Activated T-cell treated with anti-CD3 and anti-CD28 coated beads, Interleukin-2, amount 50 U/mL, for 72 hours (primary cell): ENCODE results near the gene KLHDC10. TPM values are rescaled to one million over a fixed set of nuclear protein-coding genes. Genes with fewer than 3 reads are reported as not detected.
A peak's percentile ranks its signal among the peaks of the same experiment; 100 is the strongest.
"Not testable (repeated sequence)": the region's sequence is repeated elsewhere in the genome, so short reads cannot be mapped to it uniquely, and the experiment has no call there.

Source experiments
- ATAC-seq, 2 donors: fragments of 150-1000 bp; cut with Tn5 transposase; replicated peaks in 1 of 2; 2 replicates each; pipeline ENCODE4 v1.10.0; 2021; ENCODE audit warnings: moderate library complexity in 2 of 2, mild to moderate bottlenecking in 1 of 2
- DNase-seq, 2 donors: peaks; one replicate each; pipeline ENCODE4 v3.0.0; 2021 to 2022; ENCODE audit warnings: mixed read lengths in 1 of 2
- H3K27ac Mint-ChIP-seq: one replicate; pipeline ENCODE4 v1.8.0; 2022; ENCODE audit warnings: mild to moderate bottlenecking, moderate library complexity, mixed read lengths
- H3K27me3 Mint-ChIP-seq: one replicate; pipeline ENCODE4 v1.8.0; 2022; ENCODE audit warnings: low read depth, mixed read lengths
- H3K36me3 Mint-ChIP-seq, 2 donors: one replicate each; pipeline ENCODE4 v1.8.0; 2022; ENCODE audit warnings: mixed read lengths in 2 of 2, mild to moderate bottlenecking in 1 of 2; ENCODE audit not compliant: insufficient read depth in 2 of 2
- H3K4me1 Mint-ChIP-seq: one replicate; pipeline ENCODE4 v1.8.0; 2022; ENCODE audit warnings: low read depth, mixed read lengths
- H3K4me3 Mint-ChIP-seq, 2 donors: one replicate each; pipeline ENCODE4 v1.8.0; 2022; ENCODE audit warnings: mild to moderate bottlenecking in 2 of 2, mixed read lengths in 2 of 2, moderate library complexity in 2 of 2
- H3K9me3 Mint-ChIP-seq, 2 donors: one replicate each; pipeline ENCODE4 v1.8.0; 2022; ENCODE audit warnings: mixed read lengths in 2 of 2
- total RNA-seq, 2 donors: library from RNA; stranded (reverse); gene quantifications; one replicate each; pipeline ENCODE4 v1.2.3, GENCODE V29; 2022

The KLHDC10 gene
- total RNA-seq, 2 donors from 2014 or later = 21.7 to 23.1 TPM

GRCh38 chr7:130180571-130181262 is 110.4 kb downstream of the KLHDC10 start:
- Mint-ChIP-seq H3K27me3 (no peaks in the 10 kb centered on the region), H3K9me3 (no peaks in the 10 kb centered on the region), H3K4me1 (peaks cover 28% of the 10 kb centered on the region), H3K4me3 (peak overlapping the region; percentile 42 to 70), H3K27ac (peak overlapping the region; percentile 96), H3K36me3 (peaks cover 11 to 38% of the 10 kb centered on the region in 2 donors)
- DNase-seq (peak; percentile 72 to 75), ATAC-seq (peak; percentile 98)

- H3K27me3 Mint-ChIP-seq = no peaks in the 10 kb centered on the region
- no peaks in the 10 kb centered on the region for H3K9me3 Mint-ChIP-seq
- peaks cover 11 to 38% of the 10 kb centered on the region in 2 donors for H3K36me3 Mint-ChIP-seq
- ATAC-seq (no peak), DNase-seq (no peak)
- H3K4me1 Mint-ChIP-seq = peaks cover 28% of the 10 kb centered on the region
- peak overlapping the region; percentile 25 to 70 for H3K4me3 Mint-ChIP-seq
- H3K27ac Mint-ChIP-seq = peak overlapping the region; percentile 96
Observed at GRCh38 chr7:130181263-130181605, 110.9 kb downstream of the KLHDC10 start.

GRCh38 chr7:130182990-130183389 is 112.7 kb downstream of the KLHDC10 start:
- ATAC-seq (peak; percentile 30 to 37), DNase-seq (no peak)
- H3K9me3 Mint-ChIP-seq = no peaks in the 10 kb centered on the region
- peaks cover 11 to 32% of the 10 kb centered on the region in 2 donors for H3K36me3 Mint-ChIP-seq
- peak overlapping the region in 1 of 2 donors; percentile 81 for H3K4me3 Mint-ChIP-seq
- H3K27ac Mint-ChIP-seq = peak overlapping the region; percentile 98
- H3K27me3 Mint-ChIP-seq = no peaks in the 10 kb centered on the region
- H3K4me1 Mint-ChIP-seq = peaks cover 28% of the 10 kb centered on the region

- peaks cover 28% of the 10 kb centered on the region for H3K4me1 Mint-ChIP-seq
- H3K27me3 Mint-ChIP-seq, ATAC-seq, H3K27ac Mint-ChIP-seq, DNase-seq, H3K4me3 Mint-ChIP-seq, H3K9me3 Mint-ChIP-seq: not testable (repeated sequence)
- peaks cover 6 to 25% of the 10 kb centered on the region in 2 donors for H3K36me3 Mint-ChIP-seq
Observed at GRCh38 chr7:130184349-130184748, 114.0 kb downstream of the KLHDC10 start.

Other genes starting within 250 kb of the KLHDC10 start
- 10 to 100 TPM; 53.2 to 60.9 TPM for gene UBE2H, start 117.6 kb upstream of the KLHDC10 start, total RNA-seq
- gene ZC3HC1, start 19.2 kb upstream of the KLHDC10 start, total RNA-seq = 10 to 100 TPM; 19.8 to 28.4 TPM
- 10 to 100 TPM; 46.1 to 58.2 TPM for gene TMEM209, start 134.9 kb downstream of the KLHDC10 start, total RNA-seq
- not detected for gene SSMEM1, start 137.3 kb downstream of the KLHDC10 start, total RNA-seq
- not detected for gene CPA2, start 196.3 kb downstream of the KLHDC10 start, total RNA-seq
- gene CPA4, start 222.6 kb downstream of the KLHDC10 start, total RNA-seq = under 1 TPM in 1 of 2 donors, not detected in 1; 0.32 TPM